Gastroesophageal sphincter (tissue), 3 donors: ENCODE data around the gene ZC3H12C.

Experiments used
- CTCF ChIP-seq, 4 experiments: fragments of 200-600 bp in 2 of 4; fragments of 450-650 bp in 2 of 4; sonication (generic) in 1 of 4; IDR thresholded peaks; one replicate each; pipeline ENCODE4 v1.5.1; 2017 to 2019; ENCODE audit warnings: antibody characterized with exemption in 4 of 4, mild to moderate bottlenecking in 2 of 4, moderate library complexity in 2 of 4
- EP300 ChIP-seq: sonication (generic); formaldehyde crosslinking; IDR thresholded peaks from one replicate; pipeline ENCODE4 v1.6.1; 2017; ENCODE audit warnings: antibody characterized with exemption, mild to moderate bottlenecking
- POLR2A ChIP-seq, 2 donors: fragments of 450-650 bp; IDR thresholded peaks; one replicate each; pipeline ENCODE4 v1.6.1; 2017; ENCODE audit warnings: antibody characterized with exemption in 2 of 2, mild to moderate bottlenecking in 2 of 2, moderate library complexity in 1 of 2
- POLR2AphosphoS5 ChIP-seq: sonication (generic); formaldehyde crosslinking; IDR thresholded peaks from one replicate; pipeline ENCODE4 v1.6.1; 2017; ENCODE audit warnings: antibody characterized with exemption

DNA sequence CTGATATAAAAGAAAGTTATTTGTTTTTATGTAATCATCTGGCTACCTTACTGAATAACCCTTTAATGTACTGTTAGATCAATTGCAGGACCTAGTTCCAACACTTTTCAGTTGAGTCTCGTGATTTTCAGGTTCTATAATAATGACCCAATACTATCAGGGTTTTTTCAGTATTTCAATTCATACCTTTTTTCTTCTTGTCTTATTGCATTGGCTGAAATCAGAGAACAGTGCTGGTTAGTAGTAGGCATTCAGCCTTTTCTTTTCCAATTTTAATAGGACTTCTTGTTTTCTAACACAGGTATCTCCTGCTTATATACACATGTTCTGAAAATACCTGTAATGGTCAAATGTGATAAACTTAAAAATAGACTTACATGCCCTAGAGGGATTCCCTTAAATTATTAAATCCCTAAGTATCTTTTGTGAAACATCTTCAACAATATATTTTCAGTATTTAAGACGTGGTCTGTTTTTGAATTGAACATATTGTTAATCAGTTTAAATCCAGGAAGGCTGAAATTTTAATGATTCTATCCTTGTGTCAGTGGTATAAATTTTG lies 13.6 kb downstream of the ZC3H12C start:
- TF ChIP-seq CTCF (IDR thresholded peaks at IDR 0.05) (no peak), POLR2A (IDR thresholded peaks at IDR 0.05) (no peak), POLR2AphosphoS5 (no peak), EP300 (no peak)
